PFSK-1 (cell line): Measurements from ENCODE around the gene KMT2B.

Experiments used
- FOXP2 ChIP-seq: optimal IDR thresholded peaks from 2 replicates; pipeline ENCODE3; 2011; ENCODE audit warnings: borderline replicate concordance, control low read depth, inconsistent platforms; ENCODE audit not compliant: insufficient read depth; ENCODE audit errors: extremely low read length, extremely low read depth
- POLR2AphosphoS5 ChIP-seq: IDR thresholded peaks from 2 replicates; pipeline ENCODE4 v1.6.1; 2012; ENCODE audit warnings: low read depth, mild to moderate bottlenecking, control low read depth, low read length, moderate library complexity
- REST ChIP-seq, 2 experiments: IDR thresholded peaks; 2 replicates each; pipeline versions ENCODE4 v1.6.1 to v1.8.0; 2011 to 2012; ENCODE audit warnings: low read depth in 2 of 2, low read length in 2 of 2, control low read depth in 1 of 2, inconsistent platforms in 1 of 2, mild to moderate bottlenecking in 1 of 2, moderate library complexity in 1 of 2; ENCODE audit not compliant: insufficient read depth in 1 of 2
- SIN3A ChIP-seq: IDR thresholded peaks from 2 replicates; pipeline ENCODE4 v1.6.1; 2012; ENCODE audit warnings: mild to moderate bottlenecking, low read length, moderate library complexity, borderline replicate concordance; ENCODE audit not compliant: insufficient read depth
- TAF1 ChIP-seq: IDR thresholded peaks from 2 replicates; pipeline ENCODE4 v1.6.1; 2012; ENCODE audit warnings: low read length, control low read depth, borderline replicate concordance; ENCODE audit not compliant: insufficient read depth

Gene KMT2B

GRCh38 chr19:35754370-35755130, 36.7 kb downstream of the KMT2B start:
- TF ChIP-seq TAF1 (no peak), SIN3A (no peak), FOXP2 (no peak), REST (IDR thresholded peaks at IDR 0.05; ENCODE audit: insufficient read depth in 1 of 2, low read depth in 2 of 2, low read length in 2 of 2) (no peak)

- TF ChIP-seq REST (IDR thresholded peaks at IDR 0.05; ENCODE audit: insufficient read depth in 1 of 2, low read depth in 2 of 2, low read length in 2 of 2) (no peak), FOXP2 (no peak), SIN3A (no peak), TAF1 (no peak), POLR2AphosphoS5 (no peak)
Measured at GRCh38 chr19:35755131-35755549, 37.3 kb downstream of the KMT2B start.

GRCh38 chr19:35755550-35756376, 38.0 kb downstream of the KMT2B start:
- no peak for TF ChIP-seq TAF1
- no peak for TF ChIP-seq REST (IDR thresholded peaks at IDR 0.05; ENCODE audit: insufficient read depth in 1 of 2, low read depth in 2 of 2, low read length in 2 of 2)
- TF ChIP-seq POLR2AphosphoS5, result no peak
- TF ChIP-seq FOXP2, result no peak
- TF ChIP-seq SIN3A, result no peak

- TF ChIP-seq SIN3A (no peak), FOXP2 (no peak), TAF1 (no peak), REST (IDR thresholded peaks at IDR 0.05; ENCODE audit: insufficient read depth in 1 of 2, low read depth in 2 of 2, low read length in 2 of 2) (no peak), POLR2AphosphoS5 (no peak)
Measured at GRCh38 chr19:35756377-35757230, 38.8 kb downstream of the KMT2B start, which contains the start of gene HSPB6. Gene HSPB6 (minus strand): TSS chr19:35757029. CDS start chr19:35757008, 21 bp downstream.
